GM12865 (cell line): ENCODE measurements around the gene ARVCF.

Source experiments
- DNase-seq: peaks from one replicate; pipeline ENCODE4 v3.0.0; 2010; ENCODE audit warnings: low read depth
- H3K4me3 ChIP-seq: 2 replicates; pipeline ENCODE4 v1.5.1; 2011; ENCODE audit warnings: mild to moderate bottlenecking, low read depth, low read length, control low read depth
- CTCF ChIP-seq: IDR thresholded peaks from 2 replicates; pipeline ENCODE4 v1.5.1; 2011; ENCODE audit warnings: low read length, control low read depth, low read depth, inconsistent platforms; ENCODE audit not compliant: insufficient read depth; ENCODE audit errors: missing control alignments

ARVCF gene

GRCh38 chr22:20021196-20022181 lies 4.9 kb upstream of the ARVCF start:
- H3K4me3 ChIP-seq: peak overlapping the region; percentile 95
- DNase-seq: no peak
- no peak for TF ChIP-seq CTCF

- no peak for TF ChIP-seq CTCF
- DNase-seq: peak; percentile 95
- peak within 1 kb of the TSS; percentile 95 for H3K4me3 ChIP-seq
Measured at GRCh38 chr22:20020533-20021195, 4.0 kb upstream of the ARVCF start, which contains the start of gene TANGO2. TSS of gene TANGO2 (plus strand) at chr22:20021110. CDS start at chr22:20036799, 15,689 bp downstream.

- DNase-seq: no peak
- no peak for TF ChIP-seq CTCF
- H3K4me3 ChIP-seq: peak overlapping the region; percentile 74
Measured at GRCh38 chr22:20019661-20020532, 3.3 kb upstream of the ARVCF start.

GRCh38 chr22:20018001-20018400 lies 1.4 kb upstream of the ARVCF start:
- TF ChIP-seq CTCF: no peak
- H3K4me3 ChIP-seq: no peak overlapping the region
- no peak for DNase-seq

GRCh38 chr22:20017622-20017958 lies 967 bp upstream of the ARVCF start:
- no peak overlapping the region for H3K4me3 ChIP-seq
- no peak for TF ChIP-seq CTCF
- DNase-seq: no peak

GRCh38 chr22:20015971-20016733 lies 471 bp downstream of the ARVCF start:
- H3K4me3 ChIP-seq: peak overlapping the region; percentile 53
- DNase-seq: no peak
- no peak for TF ChIP-seq CTCF
